GM19328 (cell line): ENCODE measurements around the gene GNG4.
"Not testable (repeated sequence)": the region's sequence is repeated elsewhere in the genome, so short reads cannot be mapped to it uniquely, and the experiment has no call there.

ENCODE experiments used
- ATAC-seq: cut with Tn5 transposase; IDR thresholded peaks from one replicate; pipeline ENCODE4 v1.9.1; 2021; ENCODE audit warnings: mild to moderate bottlenecking, moderate library complexity; ENCODE audit not compliant: unreplicated experiment

GNG4 gene

GRCh38 chr1:235628316-235629005 lies 21.1 kb downstream of the GNG4 start:
- no peak for ATAC-seq

GRCh38 chr1:235625831-235626230 lies 23.8 kb downstream of the GNG4 start:
- ATAC-seq: no peak

- ATAC-seq: no peak
Observed at GRCh38 chr1:235625340-235625739, 24.2 kb downstream of the GNG4 start.

GRCh38 chr1:235624721-235625333 lies 24.8 kb downstream of the GNG4 start:
- ATAC-seq: no peak

- no peak for ATAC-seq
Observed at GRCh38 chr1:235622936-235623779, 26.4 kb downstream of the GNG4 start.

- not testable (repeated sequence) for ATAC-seq
Observed at GRCh38 chr1:235619149-235619548, 30.4 kb downstream of the GNG4 start.

GRCh38 chr1:235617808-235618207 lies 31.8 kb downstream of the GNG4 start:
- no peak for ATAC-seq

GRCh38 chr1:235617140-235617539 lies 32.4 kb downstream of the GNG4 start:
- no peak for ATAC-seq

- no peak for ATAC-seq
Observed at GRCh38 chr1:235614442-235614954, 35.1 kb downstream of the GNG4 start.

GRCh38 chr1:235613602-235614001 lies 36.0 kb downstream of the GNG4 start:
- no peak for ATAC-seq

- no peak for ATAC-seq
Observed at GRCh38 chr1:235612761-235613160, 36.8 kb downstream of the GNG4 start.

GRCh38 chr1:235610157-235610556 lies 39.4 kb downstream of the GNG4 start:
- no peak for ATAC-seq

- ATAC-seq: no peak
Observed at GRCh38 chr1:235608278-235608677, 41.3 kb downstream of the GNG4 start.

- no peak for ATAC-seq
Observed at GRCh38 chr1:235607284-235607683, 42.3 kb downstream of the GNG4 start.

GRCh38 chr1:235601104-235601503 lies 48.5 kb downstream of the GNG4 start:
- ATAC-seq: no peak

- no peak for ATAC-seq
Observed at GRCh38 chr1:235599536-235599935, 50.0 kb downstream of the GNG4 start.

- ATAC-seq: no peak
Observed at GRCh38 chr1:235597867-235598553, 51.6 kb downstream of the GNG4 start.

GRCh38 chr1:235595079-235595478 lies 54.5 kb downstream of the GNG4 start:
- no peak for ATAC-seq

- not testable (repeated sequence) for ATAC-seq
Observed at GRCh38 chr1:235594281-235594895, 55.2 kb downstream of the GNG4 start.

GRCh38 chr1:235588916-235589515 lies 60.6 kb downstream of the GNG4 start:
- no peak for ATAC-seq
